VCaP (cell line): ENCODE data around the gene PRMT7.

Source experiments
- H3K27ac ChIP-seq: fragments of 450-650 bp; 2 replicates; pipeline ENCODE4 v1.5.1; 2017
- CTCF ChIP-seq: fragments of 450-650 bp; conservative IDR thresholded peaks from 2 replicates; pipeline ENCODE4 v1.5.1; 2017; ENCODE audit warnings: mild to moderate bottlenecking, moderate library complexity

Gene PRMT7

GRCh38 chr16:68313116-68313515 is 2.3 kb downstream of the PRMT7 start:
- H3K27ac ChIP-seq, result no peak overlapping the region

GRCh38 chr16:68319185-68319908 is 8.5 kb downstream of the PRMT7 start:
- TF ChIP-seq CTCF, result no peak
- no peak overlapping the region for H3K27ac ChIP-seq

More at GRCh38 chr16:68313116-68313515, 2.3 kb downstream of the PRMT7 start:
- no peak for TF ChIP-seq CTCF

- H3K27ac ChIP-seq, result no peak overlapping the region
- TF ChIP-seq CTCF, result no peak
Observed at GRCh38 chr16:68324336-68324735, 13.5 kb downstream of the PRMT7 start.

GRCh38 chr16:68324780-68325357 is 14.1 kb downstream of the PRMT7 start:
- TF ChIP-seq CTCF, result no peak
- H3K27ac ChIP-seq, result no peak overlapping the region

GRCh38 chr16:68328151-68328859 is 17.5 kb downstream of the PRMT7 start:
- peak; percentile 83 for TF ChIP-seq CTCF
- H3K27ac ChIP-seq, result 0 out of 2 replicates have a peak overlapping the region, but pooled peaks have one; percentile 10

GRCh38 chr16:68328860-68329390 is 18.1 kb downstream of the PRMT7 start:
- H3K27ac ChIP-seq, result no peak overlapping the region
- TF ChIP-seq CTCF, result no peak; the same call in none of the 2 replicates

- TF ChIP-seq CTCF, result no peak
- no peak overlapping the region for H3K27ac ChIP-seq
Observed at GRCh38 chr16:68331879-68332410, 21.1 kb downstream of the PRMT7 start.
